Left renal cortex interstitium (tissue), 4 donors: ENCODE results near the gene TES. TPM values are rescaled to one million over a fixed set of nuclear protein-coding genes. Genes with fewer than 3 reads are reported as not detected.
"Not testable (repeated sequence)": the region's sequence is repeated elsewhere in the genome, so short reads cannot be mapped to it uniquely, and the experiment has no call there.

Source experiments
- DNase-seq, 4 donors: peaks; one replicate each; pipeline ENCODE4 v3.0.0-alpha.2; 2013; ENCODE audit warnings: low read depth in 4 of 4, low spot score in 2 of 4, missing footprints in 1 of 4
- polyA plus RNA-seq, 4 donors: library from polyadenylated mRNA; unstranded; fragments of 120-200 nt; gene quantifications; one replicate each; pipeline ENCODE4 v1.2.1, GENCODE V29; 2013; ENCODE audit not compliant: insufficient read length in 4 of 4

Gene TES
- polyA plus RNA-seq = 10 to 100 TPM; 65.5 to 85.5 (median 79.3) TPM

GRCh38 chr7:116210345-116211005 is at the start of gene TES:
Gene TES (plus strand): TSS chr7:116210539. CDS start chr7:116210708, 169 bp downstream.
- peak in 1 of 4 donors; percentile 55 for DNase-seq

- no peak for DNase-seq
Measured at GRCh38 chr7:116161728-116162127, 48.6 kb upstream of the TES start.

GRCh38 chr7:116162254-116162653 is 48.1 kb upstream of the TES start:
- no peak for DNase-seq

GRCh38 chr7:116162992-116163391 is 47.3 kb upstream of the TES start:
- DNase-seq = no peak

GRCh38 chr7:116164552-116165306 is 45.6 kb upstream of the TES start:
- no peak for DNase-seq

GRCh38 chr7:116165717-116166116 is 44.6 kb upstream of the TES start:
- DNase-seq = no peak

GRCh38 chr7:116166156-116166555 is 44.2 kb upstream of the TES start:
- no peak for DNase-seq

- DNase-seq = no peak
Measured at GRCh38 chr7:116167177-116167576, 43.2 kb upstream of the TES start.

GRCh38 chr7:116169060-116169459 is 41.3 kb upstream of the TES start:
- DNase-seq = no peak

GRCh38 chr7:116170180-116170579 is 40.2 kb upstream of the TES start:
- DNase-seq = no peak

GRCh38 chr7:116171094-116171493 is 39.2 kb upstream of the TES start:
- no peak for DNase-seq

GRCh38 chr7:116172353-116172752 is 38.0 kb upstream of the TES start:
- no peak for DNase-seq

GRCh38 chr7:116173051-116174028 is 37.0 kb upstream of the TES start:
- DNase-seq = peak in 2 of 4 donors; percentile 29 to 44

- DNase-seq = not testable (repeated sequence)
Measured at GRCh38 chr7:116175095-116175494, 35.2 kb upstream of the TES start.

- DNase-seq = no peak
Measured at GRCh38 chr7:116176226-116176625, 34.1 kb upstream of the TES start.

- DNase-seq = no peak
Measured at GRCh38 chr7:116177009-116177408, 33.3 kb upstream of the TES start.

GRCh38 chr7:116180302-116180701 is 30.0 kb upstream of the TES start:
- peak in 2 of 4 donors; percentile 27 to 28 for DNase-seq

- no peak for DNase-seq
Measured at GRCh38 chr7:116182023-116182422, 28.3 kb upstream of the TES start.

- no peak for DNase-seq
Measured at GRCh38 chr7:116185450-116185849, 24.9 kb upstream of the TES start.

GRCh38 chr7:116185956-116186355 is 24.4 kb upstream of the TES start:
- no peak for DNase-seq

- no peak for DNase-seq
Measured at GRCh38 chr7:116187400-116187799, 22.9 kb upstream of the TES start.
